Coronary artery (tissue), 2 donors: ENCODE results near the gene UBL3.

Experiments used
- DNase-seq: peaks from one replicate; pipeline ENCODE4 v3.0.0-alpha.2; 2017; ENCODE audit warnings: low spot score
- H3K27ac ChIP-seq, 2 donors: fragments of 200-600 bp; sonication (generic); one replicate each; pipeline ENCODE4 v1.5.1; 2016 to 2019
- H3K4me3 ChIP-seq: fragments of 200-600 bp; sonication (generic); 2 replicates; pipeline ENCODE4 v1.5.1; 2016; ENCODE audit warnings: mild to moderate bottlenecking, moderate library complexity
- TF ChIP-seq, protein P1 (sequence below): fragments of 200-600 bp; sonication (generic); IDR thresholded peaks from one replicate; pipeline ENCODE4 v1.5.1; 2019; ENCODE audit warnings: antibody characterized with exemption

The UBL3 gene

DNA sequence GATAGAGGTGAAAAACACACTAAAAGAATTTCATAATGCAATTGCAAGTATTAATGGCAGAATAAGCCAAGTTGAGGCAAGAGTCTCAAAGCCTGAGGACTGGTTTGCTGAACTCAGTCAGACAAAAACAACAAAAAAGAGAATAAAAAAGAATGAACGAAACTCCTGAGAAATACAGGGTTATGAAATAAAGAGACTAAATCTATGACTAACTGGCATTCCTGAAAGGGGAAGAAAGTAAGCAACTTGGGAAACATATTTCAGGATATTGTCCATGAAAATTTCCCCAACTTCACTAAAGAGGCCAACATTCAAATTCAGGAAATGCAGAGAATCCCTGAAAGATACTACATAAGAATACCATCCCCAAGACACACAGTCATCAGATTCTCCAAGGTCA lies 47.8 kb downstream of the UBL3 start:
- H3K27ac ChIP-seq, result no peak overlapping the region
- H3K4me3 ChIP-seq, result no peak overlapping the region
- DNase-seq, result no peak
- TF ChIP-seq, protein P1, sequence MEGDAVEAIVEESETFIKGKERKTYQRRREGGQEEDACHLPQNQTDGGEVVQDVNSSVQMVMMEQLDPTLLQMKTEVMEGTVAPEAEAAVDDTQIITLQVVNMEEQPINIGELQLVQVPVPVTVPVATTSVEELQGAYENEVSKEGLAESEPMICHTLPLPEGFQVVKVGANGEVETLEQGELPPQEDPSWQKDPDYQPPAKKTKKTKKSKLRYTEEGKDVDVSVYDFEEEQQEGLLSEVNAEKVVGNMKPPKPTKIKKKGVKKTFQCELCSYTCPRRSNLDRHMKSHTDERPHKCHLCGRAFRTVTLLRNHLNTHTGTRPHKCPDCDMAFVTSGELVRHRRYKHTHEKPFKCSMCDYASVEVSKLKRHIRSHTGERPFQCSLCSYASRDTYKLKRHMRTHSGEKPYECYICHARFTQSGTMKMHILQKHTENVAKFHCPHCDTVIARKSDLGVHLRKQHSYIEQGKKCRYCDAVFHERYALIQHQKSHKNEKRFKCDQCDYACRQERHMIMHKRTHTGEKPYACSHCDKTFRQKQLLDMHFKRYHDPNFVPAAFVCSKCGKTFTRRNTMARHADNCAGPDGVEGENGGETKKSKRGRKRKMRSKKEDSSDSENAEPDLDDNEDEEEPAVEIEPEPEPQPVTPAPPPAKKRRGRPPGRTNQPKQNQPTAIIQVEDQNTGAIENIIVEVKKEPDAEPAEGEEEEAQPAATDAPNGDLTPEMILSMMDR, result no peak

DNA sequence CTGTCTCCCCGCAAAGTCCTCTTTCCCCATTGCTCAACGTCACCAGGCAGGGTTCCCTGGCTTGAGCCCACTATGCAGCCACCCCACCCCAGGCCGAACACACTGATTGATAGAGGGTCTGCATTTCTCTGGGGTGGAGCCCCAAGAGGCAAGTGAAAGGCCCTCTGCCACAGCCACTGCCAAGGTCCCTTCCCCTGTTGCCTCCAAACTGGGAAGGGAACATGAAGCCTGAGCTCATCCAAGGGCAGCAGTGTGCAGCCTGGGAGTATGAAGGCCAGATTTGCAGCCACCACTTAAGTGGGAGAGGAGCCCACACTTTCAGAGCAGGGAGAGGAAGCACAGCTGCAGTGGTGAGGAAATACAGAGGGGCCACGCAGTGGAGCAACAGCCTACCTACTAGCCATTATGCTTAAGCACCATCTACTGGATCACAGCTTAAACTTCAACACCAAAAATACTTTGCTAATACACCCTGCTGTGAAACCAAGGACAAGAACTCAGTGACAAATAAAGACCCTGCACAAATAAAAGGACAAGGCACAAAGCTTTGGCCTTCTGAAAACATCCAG lies 48.6 kb downstream of the UBL3 start:
- Histone ChIP-seq H3K4me3 (no peak overlapping the region), H3K27ac (no peak overlapping the region)
- no peak for DNase-seq
- TF ChIP-seq, protein P1, result no peak

DNA sequence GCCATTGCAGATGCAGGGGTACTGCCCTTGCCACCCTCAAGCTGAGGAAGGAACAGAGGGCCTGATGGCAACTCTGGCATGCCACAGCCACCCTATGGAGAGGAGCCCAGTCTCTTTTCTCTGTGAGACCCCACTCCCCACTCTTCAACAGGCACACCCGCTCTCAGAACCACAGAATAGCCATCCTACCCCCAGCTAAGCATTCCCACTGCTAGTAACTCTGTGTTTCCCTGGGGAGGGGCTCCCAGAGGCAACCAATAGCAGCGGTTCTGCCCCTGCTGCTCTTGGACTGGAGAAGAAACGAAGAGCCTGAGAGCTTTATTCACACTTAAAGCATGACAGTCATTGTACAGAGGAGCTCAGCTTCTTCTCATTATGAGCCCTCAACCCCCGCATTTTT lies 49.3 kb downstream of the UBL3 start:
- Histone ChIP-seq H3K4me3 (no peak overlapping the region), H3K27ac (no peak overlapping the region)
- DNase-seq, result no peak
- TF ChIP-seq, protein P1, result no peak

DNA sequence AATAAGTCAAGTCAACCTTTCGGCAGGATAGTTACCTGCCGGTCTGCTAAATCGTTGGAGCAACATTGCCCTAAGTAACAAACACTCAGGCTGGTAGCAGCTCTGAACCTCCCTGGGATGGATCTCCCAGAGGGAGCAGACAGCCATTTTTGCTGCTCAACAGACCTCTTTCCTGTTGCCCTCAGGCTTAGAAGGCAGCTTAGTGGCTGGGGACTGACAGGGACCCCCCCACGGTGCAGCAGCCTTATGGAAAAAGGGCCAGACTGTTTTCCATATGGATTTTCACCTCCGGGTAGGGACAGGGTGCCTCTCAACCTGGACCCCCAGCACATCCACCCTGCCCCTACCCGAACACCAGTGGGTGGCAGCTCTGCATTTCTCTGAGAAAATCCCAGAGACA lies 49.7 kb downstream of the UBL3 start:
- H3K4me3 ChIP-seq, result no peak overlapping the region
- no peak overlapping the region for H3K27ac ChIP-seq
- DNase-seq, result no peak
- TF ChIP-seq, protein P1, result no peak

DNA sequence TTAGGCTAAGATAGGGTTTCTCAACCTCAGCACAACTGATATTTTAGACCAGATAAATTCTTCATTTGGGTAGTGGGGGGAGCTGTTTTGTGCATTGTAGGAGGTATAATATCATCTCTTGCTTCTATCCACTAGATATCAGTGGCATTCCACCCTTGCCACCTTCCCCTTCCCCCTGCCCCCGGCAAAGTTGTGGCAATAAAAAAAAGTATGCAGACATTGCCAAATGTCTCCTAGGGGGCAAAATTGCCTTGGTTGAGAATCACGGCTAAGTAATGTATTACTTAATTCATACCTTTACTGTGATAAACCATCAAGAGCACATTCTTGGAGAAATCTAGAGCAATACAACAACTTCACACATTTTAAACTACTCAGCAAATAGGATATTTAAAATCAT lies 51.4 kb downstream of the UBL3 start:
- H3K4me3 ChIP-seq, result no peak overlapping the region
- DNase-seq, result no peak
- H3K27ac ChIP-seq, result no peak overlapping the region
- TF ChIP-seq, protein P1, result no peak

DNA sequence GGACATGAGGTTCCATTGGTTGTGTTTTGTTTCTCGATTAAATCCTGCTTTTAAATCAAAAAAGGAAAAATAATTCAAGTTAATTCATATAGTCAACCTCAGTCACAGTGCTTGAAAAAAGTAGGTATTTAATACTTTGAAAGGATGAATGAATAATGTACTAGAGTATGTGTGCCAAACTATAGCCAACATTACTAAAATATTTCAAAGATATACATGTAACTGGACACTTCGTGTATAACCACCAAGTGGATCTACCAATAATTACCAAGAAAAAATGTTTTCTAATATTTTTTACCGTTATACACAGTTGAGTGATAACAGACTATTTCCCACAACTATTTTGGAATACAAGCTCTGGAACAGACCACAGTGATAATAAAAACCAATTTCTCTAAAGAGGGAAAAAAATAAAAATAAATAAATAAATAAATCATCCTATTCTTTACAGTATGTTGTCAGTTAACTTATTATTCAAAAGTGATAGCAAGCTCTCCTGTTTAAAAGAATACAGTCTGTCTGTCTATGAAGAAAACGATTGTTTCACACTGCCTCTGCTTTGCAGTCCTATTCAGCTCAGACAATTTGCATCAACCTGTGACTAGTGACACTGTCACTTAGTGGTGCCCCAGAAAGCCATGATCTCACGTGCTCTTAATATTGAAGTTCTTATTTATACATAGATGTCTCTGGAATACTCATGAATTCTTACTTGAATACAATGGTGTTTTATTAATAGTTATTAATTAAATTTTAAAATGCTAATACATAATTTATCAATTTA lies 58.2 kb downstream of the UBL3 start:
- TF ChIP-seq, protein P1, result no peak
- no peak overlapping the region for H3K27ac ChIP-seq
- no peak overlapping the region for H3K4me3 ChIP-seq
- no peak for DNase-seq

DNA sequence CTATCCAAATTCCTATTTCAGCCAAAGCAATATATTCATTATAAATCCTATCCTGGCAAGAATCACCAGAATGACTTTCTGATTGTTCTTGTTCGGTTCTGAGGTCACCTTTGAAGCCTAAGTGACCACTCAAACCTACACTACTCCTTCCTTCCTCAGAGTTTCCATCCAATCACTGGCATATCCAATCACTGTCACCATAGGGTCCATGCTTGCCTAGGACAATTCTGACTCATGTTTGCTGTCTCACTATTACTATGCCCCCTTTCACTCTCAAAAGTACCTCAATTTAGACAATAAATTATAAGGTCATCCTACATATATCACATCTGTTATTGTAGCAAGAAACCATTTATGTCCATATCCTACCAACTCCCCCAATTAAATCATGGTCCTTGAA lies 58.9 kb downstream of the UBL3 start:
- Histone ChIP-seq H3K4me3 (no peak overlapping the region), H3K27ac (no peak overlapping the region)
- TF ChIP-seq, protein P1, result no peak
- DNase-seq, result no peak
